K562 (cell line): ENCODE measurements around the gene SYT14. TPM values are rescaled to one million over a fixed set of nuclear protein-coding genes. Genes with fewer than 3 reads are reported as not detected.

Experiments
- ATAC-seq: fragments of 200-7000 bp; cut with Tn5 transposase; 3 replicates; pipeline ENCODE4 v1.9.1; 2020; ENCODE audit warnings: moderate library complexity
- BruUV-seq: library from RNA; stranded (reverse); fragments of 400-500 nt; replicated peaks from 2 replicates; lab custom pipeline; 2021; lab: Mats Ljungman, UMichigan
- CTCF ChIA-PET: fragments of 300-600 bp; formaldehyde crosslinking; extraction: SDS; loops from one replicate; lab custom pipeline; 2021; ENCODE audit warnings: low intra/inter-chr PET ratio; lab: Yijun Ruan, JAX
- POLR2A ChIA-PET: fragments of 300-600, 350-650 bp; sonication (Branson Sonifier 250); formaldehyde crosslinking; extraction: SDS; loops from one replicate; lab custom pipeline; 2021; ENCODE audit warnings: antibody characterized with exemption, inconsistent platforms; lab: Yijun Ruan, JAX
- DNase-seq, 4 experiments: peaks; one replicate each; pipeline versions ENCODE4 v3.0.0 to v3.0.0-alpha.2; 2011 to 2018; ENCODE audit warnings: low spot score in 3 of 4, mixed read lengths in 3 of 4; ENCODE audit errors: extremely low read depth in 1 of 4
- FAIRE-seq: peaks from 2 replicates; lab custom pipeline; 2011; peaks lifted over from hg19 to GRCh38; lab: Jason Lieb, UNC
- H2AFZ ChIP-seq: 2 replicates; pipeline ENCODE4 v1.6.0; 2011; ENCODE audit warnings: low read depth, low read length, control low read depth, inconsistent platforms
- H3K27ac ChIP-seq: fragments of 200-600 bp; 3 replicates; pipeline ENCODE4 v1.8.0; 2011; ENCODE audit warnings: low read depth, mild to moderate bottlenecking, control low read depth, inconsistent platforms, low read length, moderate library complexity, mixed read lengths; ENCODE audit errors: extremely low read depth
- H3K27me3 ChIP-seq, 2 experiments: fragments of 300-600 bp in 1 of 2; 2 replicates in 1 of 2; 3 replicates in 1 of 2; pipeline versions ENCODE4 v1.6.0 to v1.8.0; 2011; ENCODE audit warnings: inconsistent platforms in 2 of 2, low read length in 2 of 2, mild to moderate bottlenecking in 1 of 2, mixed read lengths in 1 of 2, moderate library complexity in 1 of 2; ENCODE audit not compliant: control insufficient read depth in 2 of 2, insufficient read depth in 2 of 2
- H3K36me3 ChIP-seq: fragments of 300-600 bp; 3 replicates; pipeline ENCODE4 v1.8.0; 2011; ENCODE audit warnings: mild to moderate bottlenecking, low read length, inconsistent platforms; ENCODE audit not compliant: control insufficient read depth, insufficient read depth
- H3K4me1 ChIP-seq, 2 experiments: fragments of 200-600 bp in 1 of 2; replicated peaks in 1 of 2; 2 replicates in 1 of 2; 3 replicates in 1 of 2; pipeline versions ENCODE4 v1.5.1 to v1.8.0; 2011; ENCODE audit warnings: inconsistent platforms in 2 of 2, low read length in 2 of 2, mild to moderate bottlenecking in 1 of 2, mixed read lengths in 1 of 2, moderate library complexity in 1 of 2; ENCODE audit not compliant: control insufficient read depth in 2 of 2, insufficient read depth in 2 of 2
- H3K4me2 ChIP-seq: 2 replicates; pipeline ENCODE4 v1.6.1; 2011; ENCODE audit warnings: low read length, control low read depth, inconsistent platforms, mixed read lengths; ENCODE audit not compliant: insufficient read depth
- H3K4me3 ChIP-seq: fragments of 200-600 bp; sonication (generic), shearing (Covaris generic); 2 replicates; pipeline ENCODE4 v1.5.1; 2016; ENCODE audit warnings: control low read depth, inconsistent platforms
- H3K79me2 ChIP-seq: fragments of 200-600 bp; 3 replicates; pipeline ENCODE4 v1.8.0; 2011; ENCODE audit warnings: low read length, inconsistent platforms; ENCODE audit not compliant: control insufficient read depth, insufficient read depth
- H3K9ac ChIP-seq, 2 experiments: 2 replicates each; pipeline versions ENCODE4 v1.6.0 to v1.6.1; 2011; ENCODE audit warnings: low read depth in 2 of 2, low read length in 2 of 2, control low read depth in 1 of 2, inconsistent platforms in 1 of 2, mild to moderate bottlenecking in 1 of 2, mixed read lengths in 1 of 2; ENCODE audit not compliant: insufficient read depth in 1 of 2
- H3K9me1 ChIP-seq: one replicate; pipeline ENCODE4 v1.6.0; 2011; ENCODE audit warnings: inconsistent platforms, mild to moderate bottlenecking, low read length, moderate library complexity; ENCODE audit not compliant: control insufficient read depth, insufficient read depth
- H3K9me3 ChIP-seq: replicated peaks from 2 replicates; pipeline ENCODE4 v1.5.1; 2011; ENCODE audit warnings: low read depth, low read length, inconsistent platforms; ENCODE audit not compliant: control insufficient read depth, insufficient read depth
- H4K20me1 ChIP-seq: replicated peaks from 2 replicates; pipeline ENCODE4 v1.6.1; 2011; ENCODE audit warnings: low read length, inconsistent platforms, mixed read lengths; ENCODE audit not compliant: control insufficient read depth, insufficient read depth
- HNRNPH1 ChIP-seq: fragments of 200-400 bp; formaldehyde crosslinking; optimal IDR thresholded peaks from 2 replicates; pipeline ENCODE3; 2017; ENCODE audit warnings: low read depth, mild to moderate bottlenecking, low read length, moderate library complexity
- KDM1A ChIP-seq, 2 experiments: fragments of 450-650 bp; IDR thresholded peaks; 2 replicates each; pipeline ENCODE4 v1.6.1; 2016; ENCODE audit warnings: mild to moderate bottlenecking in 2 of 2
- NFE2 ChIP-seq: IDR thresholded peaks from 2 replicates; pipeline ENCODE4 v1.6.1; 2014; ENCODE audit warnings: antibody characterized with exemption, low read depth
- PCBP2 ChIP-seq: fragments of 200-400 bp; formaldehyde crosslinking; IDR thresholded peaks from 2 replicates; pipeline ENCODE4 v1.6.1; 2018; ENCODE audit warnings: low read length, low read depth, mild to moderate bottlenecking, moderate library complexity; ENCODE audit not compliant: poor library complexity, severe bottlenecking
- ZBTB1 ChIP-seq: sonication (generic); formaldehyde crosslinking; IDR thresholded peaks from 2 replicates; pipeline ENCODE4 v1.8.1; 2023; ENCODE audit warnings: missing genetic modification reagents, low read depth, mild to moderate bottlenecking, borderline replicate concordance
- ZBTB8A ChIP-seq: fragments of 450-650 bp; IDR thresholded peaks from 2 replicates; pipeline ENCODE4 v1.6.1; 2018; ENCODE audit warnings: mild to moderate bottlenecking, moderate library complexity; ENCODE audit not compliant: partially characterized antibody
- ZNF408 ChIP-seq: fragments of 250-450 bp; sonication (Bioruptor Pico); IDR thresholded peaks from 2 replicates; pipeline ENCODE4 v1.4.0; 2020; ENCODE audit warnings: low read depth, mild to moderate bottlenecking, moderate library complexity
- in situ Hi-C: fragments of 300-500 bp; cut with MboI; formaldehyde crosslinking; loops from 4 replicates; pipeline ENCODE4 v1.15.0; 2018; ENCODE audit warnings: inconsistent platforms, mixed read lengths
- intact Hi-C: fragments of 100-400 bp; cut with micrococcal nuclease; formaldehyde crosslinking; loops from 2 replicates; pipeline ENCODE4 v1.14.2; 2022
- polyA plus RNA-seq, 8 experiments: library from polyadenylated mRNA; depleted of rRNA in 4 of 8; stranded (reverse) in 5 of 8; unstranded in 3 of 8; fragments of >200 nt; fragmentation: Nextera tagmentation in 2 of 8; fragmentation: Illumina TruSeq in 1 of 8; extraction: Ambion mirVana in 2 of 8; extraction: Trizol in 1 of 8; gene quantifications; 2 replicates each; pipeline versions ENCODE4 v1.2.1 to v1.2.3, GENCODE V29; 2011 to 2014; ENCODE audit warnings: inconsistent platforms in 1 of 8, missing spikeins in 1 of 8
- total RNA-seq, 7 experiments: library from RNA; depleted of rRNA in 6 of 7; stranded (reverse); fragments of >200 nt in 6 of 7; fragmentation: Illumina TruSeq in 2 of 7; extraction: Trizol in 2 of 7; gene quantifications; 2 replicates each; pipeline versions ENCODE4 v1.2.1 to v1.2.3, GENCODE V29; 2011 to 2021; ENCODE audit warnings: low replicate concordance in 1 of 7
- TF ChIP-seq, protein P1 (sequence below): fragments of 200-800 bp; sonication (Bioruptor generic); IDR thresholded peaks from 2 replicates; pipeline ENCODE4 v1.6.1; 2016; ENCODE audit warnings: missing genetic modification characterization, missing compliant biosample characterization

The SYT14 gene
- total and polyA plus RNA-seq, 9 of the 15 experiments (the other 6 are each of a cell fraction or from before 2014, with no cell fraction given), result 0.01 to 0.04 TPM; not detected in 7

GRCh38 chr1:209927466-209927865 lies 10.6 kb upstream of the SYT14 start (continued):
- TF ChIP-seq KDM1A (IDR thresholded peaks at IDR 0.05) (no peak), HNRNPH1 (no peak), ZNF408 (CRISPR knock-in tag) (no peak), ZBTB8A (no peak), ZBTB1 (no peak)
- TF ChIP-seq, protein P1, sequence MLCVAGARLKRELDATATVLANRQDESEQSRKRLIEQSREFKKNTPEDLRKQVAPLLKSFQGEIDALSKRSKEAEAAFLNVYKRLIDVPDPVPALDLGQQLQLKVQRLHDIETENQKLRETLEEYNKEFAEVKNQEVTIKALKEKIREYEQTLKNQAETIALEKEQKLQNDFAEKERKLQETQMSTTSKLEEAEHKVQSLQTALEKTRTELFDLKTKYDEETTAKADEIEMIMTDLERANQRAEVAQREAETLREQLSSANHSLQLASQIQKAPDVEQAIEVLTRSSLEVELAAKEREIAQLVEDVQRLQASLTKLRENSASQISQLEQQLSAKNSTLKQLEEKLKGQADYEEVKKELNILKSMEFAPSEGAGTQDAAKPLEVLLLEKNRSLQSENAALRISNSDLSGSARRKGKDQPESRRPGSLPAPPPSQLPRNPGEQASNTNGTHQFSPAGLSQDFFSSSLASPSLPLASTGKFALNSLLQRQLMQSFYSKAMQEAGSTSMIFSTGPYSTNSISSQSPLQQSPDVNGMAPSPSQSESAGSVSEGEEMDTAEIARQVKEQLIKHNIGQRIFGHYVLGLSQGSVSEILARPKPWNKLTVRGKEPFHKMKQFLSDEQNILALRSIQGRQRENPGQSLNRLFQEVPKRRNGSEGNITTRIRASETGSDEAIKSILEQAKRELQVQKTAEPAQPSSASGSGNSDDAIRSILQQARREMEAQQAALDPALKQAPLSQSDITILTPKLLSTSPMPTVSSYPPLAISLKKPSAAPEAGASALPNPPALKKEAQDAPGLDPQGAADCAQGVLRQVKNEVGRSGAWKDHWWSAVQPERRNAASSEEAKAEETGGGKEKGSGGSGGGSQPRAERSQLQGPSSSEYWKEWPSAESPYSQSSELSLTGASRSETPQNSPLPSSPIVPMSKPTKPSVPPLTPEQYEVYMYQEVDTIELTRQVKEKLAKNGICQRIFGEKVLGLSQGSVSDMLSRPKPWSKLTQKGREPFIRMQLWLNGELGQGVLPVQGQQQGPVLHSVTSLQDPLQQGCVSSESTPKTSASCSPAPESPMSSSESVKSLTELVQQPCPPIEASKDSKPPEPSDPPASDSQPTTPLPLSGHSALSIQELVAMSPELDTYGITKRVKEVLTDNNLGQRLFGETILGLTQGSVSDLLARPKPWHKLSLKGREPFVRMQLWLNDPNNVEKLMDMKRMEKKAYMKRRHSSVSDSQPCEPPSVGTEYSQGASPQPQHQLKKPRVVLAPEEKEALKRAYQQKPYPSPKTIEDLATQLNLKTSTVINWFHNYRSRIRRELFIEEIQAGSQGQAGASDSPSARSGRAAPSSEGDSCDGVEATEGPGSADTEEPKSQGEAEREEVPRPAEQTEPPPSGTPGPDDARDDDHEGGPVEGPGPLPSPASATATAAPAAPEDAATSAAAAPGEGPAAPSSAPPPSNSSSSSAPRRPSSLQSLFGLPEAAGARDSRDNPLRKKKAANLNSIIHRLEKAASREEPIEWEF (CRISPR knock-in tag), result no peak

DNA sequence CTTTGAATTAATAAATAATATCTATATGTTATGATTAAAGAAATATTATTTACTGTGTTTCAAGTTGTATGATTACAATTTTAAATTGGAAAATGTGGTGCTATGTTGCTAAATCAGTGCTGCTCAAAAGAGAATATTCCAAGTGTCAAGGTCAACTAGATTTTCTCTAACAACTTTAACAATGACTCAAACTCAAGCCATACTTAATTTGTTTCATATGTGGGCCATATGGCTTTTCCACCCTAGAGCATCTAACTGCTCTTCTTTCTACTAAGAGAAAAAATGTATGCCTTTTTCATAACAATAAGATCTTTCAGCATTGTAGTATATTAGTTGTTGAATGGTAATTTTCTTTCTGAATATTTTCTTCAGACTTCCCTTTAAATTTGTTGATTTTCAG lies 8.3 kb upstream of the SYT14 start:
- no peak for FAIRE-seq
- no peaks in the 10 kb centered on the region for H4K20me1 ChIP-seq
- H3K4me1 ChIP-seq, result no peaks in the 10 kb centered on the region
- no TSS peak for BruUV-seq
- intact Hi-C loops (no loop called here), in situ Hi-C loops (no loop called here)
- no peaks in the 10 kb centered on the region for H3K36me3 ChIP-seq
- no peaks in the 10 kb centered on the region for H3K9me3 ChIP-seq
- no peak for DNase-seq
- no peak overlapping the region for H2AFZ ChIP-seq
- H3K79me2 ChIP-seq, result no peaks in the 10 kb centered on the region
- H3K9ac ChIP-seq, result no peak overlapping the region
- ChIA-PET CTCF (no interaction called here), POLR2A (no interaction called here)
- no peak overlapping the region for H3K4me2 ChIP-seq
- H3K27ac ChIP-seq, result no peak overlapping the region
- no peak overlapping the region for H3K4me3 ChIP-seq
- no peaks in the 10 kb centered on the region for H3K9me1 ChIP-seq
- H3K27me3 ChIP-seq, result peaks cover 0 to 3% of the 10 kb centered on the region in 2 experiments; a peak in 1 of 5 replicates
- no peak for ATAC-seq
- no peak for TF ChIP-seq NFE2
- TF ChIP-seq PCBP2, result no peak
